ENCODE results near the gene CACNB2.
A peak's percentile ranks its signal among the peaks of the same experiment; 100 is the strongest.

Gene CACNB2

DNA sequence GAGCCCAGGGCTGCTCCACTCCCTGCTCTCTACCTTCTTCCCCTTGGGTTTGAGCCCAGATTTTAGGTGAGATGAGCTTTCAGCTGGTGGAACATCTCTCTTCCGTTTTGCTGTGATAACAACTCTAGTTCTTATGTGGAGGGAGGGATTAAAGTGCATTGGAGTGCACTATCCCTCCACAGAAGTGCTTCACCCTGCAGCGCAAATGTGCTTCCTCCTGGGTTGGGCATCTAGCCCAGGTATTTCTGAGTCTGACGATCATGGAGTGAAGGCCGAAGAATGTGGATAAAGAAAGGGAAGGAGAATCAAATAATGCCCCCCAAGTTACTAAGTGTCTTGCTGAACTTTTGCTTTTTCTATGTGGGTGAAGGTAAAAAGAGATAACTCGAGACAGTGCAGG lies 157.4 kb downstream of the CACNB2 start:
- DNase-seq: no peak

DNA sequence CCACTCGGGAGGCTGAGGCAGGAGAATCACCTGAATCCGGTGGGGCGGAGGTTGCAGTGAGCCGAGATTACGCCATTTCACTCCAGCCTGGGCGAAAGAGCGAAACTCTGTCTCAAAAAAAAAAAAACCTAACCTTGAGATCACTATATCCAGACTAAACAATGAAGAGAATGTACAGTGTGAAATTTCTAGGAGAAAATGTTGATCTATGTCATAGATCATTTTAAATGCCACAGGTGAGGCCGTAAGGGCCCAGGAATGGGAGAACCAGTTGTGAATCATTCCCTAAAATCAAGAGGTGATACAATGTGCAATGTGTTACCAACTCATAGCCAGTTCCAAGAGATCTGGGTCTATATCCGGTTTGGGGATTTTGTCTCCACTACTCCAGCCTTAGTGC lies 158.0 kb downstream of the CACNB2 start:
- no peak for DNase-seq

DNA sequence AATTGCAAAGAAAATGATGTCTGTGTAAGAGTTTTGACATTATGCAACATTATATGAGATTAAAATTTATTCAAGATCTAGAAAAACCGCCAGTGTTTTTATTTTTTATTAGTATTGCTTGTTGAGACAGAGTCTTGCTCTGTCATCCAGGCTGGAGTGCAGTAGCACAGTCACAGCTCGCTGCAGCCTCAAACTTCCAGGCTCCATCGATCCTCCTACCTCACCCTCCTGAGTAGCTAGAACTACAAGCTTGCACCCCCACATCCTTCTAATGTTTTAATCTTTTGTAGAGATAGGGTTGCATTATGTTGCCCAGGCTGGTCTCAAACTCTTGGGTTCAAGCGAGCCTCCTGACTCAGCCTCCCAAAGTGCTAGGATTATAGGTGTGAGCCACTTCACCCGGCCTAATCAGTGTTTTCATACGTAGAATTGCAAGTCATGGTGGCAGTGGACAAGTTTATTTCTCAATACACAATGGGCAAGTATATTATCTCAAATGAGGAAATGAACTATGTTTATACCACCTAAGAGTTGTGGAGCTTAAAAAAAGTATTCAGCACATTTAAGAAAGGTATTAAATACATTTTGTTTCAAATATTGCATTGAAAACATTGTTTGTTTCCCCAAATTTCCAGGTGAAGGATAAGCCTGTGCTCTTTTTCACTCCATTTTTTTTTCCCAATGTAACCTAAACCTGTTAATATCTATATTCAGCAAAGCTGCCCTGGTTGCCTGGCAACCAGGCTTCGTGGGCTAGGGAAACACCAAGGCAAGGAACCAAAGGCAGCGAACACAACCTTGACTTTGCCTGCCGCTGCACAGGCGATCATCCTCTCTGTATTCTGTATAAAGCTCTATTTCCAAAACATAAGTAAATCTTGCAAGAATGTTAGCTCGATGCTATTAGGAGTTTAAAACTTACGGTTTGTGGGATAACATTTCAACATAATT lies 163.9 kb downstream of the CACNB2 start:
- DNase-seq: no peak

DNA sequence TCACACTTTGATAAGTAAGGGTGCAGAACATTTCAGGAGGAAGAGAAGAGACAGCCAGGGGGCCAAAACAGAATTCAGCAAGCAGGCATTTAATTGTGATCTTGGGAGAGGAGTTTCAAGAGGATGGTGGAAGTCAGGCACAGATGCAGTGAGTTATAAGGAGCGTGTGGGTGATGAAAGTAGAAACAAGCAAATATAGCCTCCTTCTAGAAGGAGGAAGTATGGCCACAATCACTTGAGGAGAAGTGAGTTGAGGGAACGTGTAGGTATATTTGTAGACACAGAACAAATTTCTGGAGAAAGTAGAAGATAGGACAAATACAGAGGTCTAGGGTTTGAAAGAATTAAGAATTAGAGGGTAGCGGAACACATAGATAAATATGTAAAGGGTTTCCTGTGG lies 165.8 kb downstream of the CACNB2 start:
- no peak for DNase-seq

DNA sequence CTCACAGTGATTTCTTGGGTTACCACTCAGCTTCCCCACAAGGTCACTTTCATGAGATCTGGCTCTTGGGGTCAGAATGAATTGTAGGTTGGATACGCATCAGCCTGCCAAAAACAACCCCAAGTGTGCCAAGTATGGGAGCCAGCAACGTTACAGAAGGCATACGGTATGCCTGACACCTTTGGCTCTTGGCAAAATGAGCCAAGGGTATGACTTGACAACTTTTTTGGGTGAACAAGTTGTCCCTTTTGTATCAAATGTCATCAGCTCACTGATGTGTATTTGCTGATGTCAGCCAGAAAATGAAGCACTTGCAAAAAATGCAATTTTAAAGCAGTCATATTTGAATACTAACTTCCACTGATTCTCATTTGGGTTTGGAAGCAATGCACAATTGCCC lies 168.4 kb downstream of the CACNB2 start:
- DNase-seq: no peak

DNA sequence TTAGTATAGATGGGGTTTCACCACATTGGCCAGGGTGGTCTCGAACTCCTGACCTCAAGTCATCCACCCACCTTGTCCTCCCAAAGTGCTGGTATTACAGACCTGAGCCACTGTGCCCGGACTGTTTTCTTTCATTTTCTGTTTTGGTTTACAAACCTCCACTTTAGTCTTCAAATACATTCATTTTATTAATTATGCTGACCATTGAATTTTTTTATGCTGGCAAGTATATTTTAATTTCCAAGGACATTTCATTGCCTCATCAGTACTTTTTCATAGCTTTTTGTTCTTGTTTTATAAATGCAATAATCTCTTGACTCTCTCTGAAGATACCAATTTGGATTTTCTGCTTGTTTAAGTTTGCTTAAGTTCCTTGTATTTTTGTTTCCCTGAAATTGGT lies 170.5 kb downstream of the CACNB2 start:
- no peak for DNase-seq

DNA sequence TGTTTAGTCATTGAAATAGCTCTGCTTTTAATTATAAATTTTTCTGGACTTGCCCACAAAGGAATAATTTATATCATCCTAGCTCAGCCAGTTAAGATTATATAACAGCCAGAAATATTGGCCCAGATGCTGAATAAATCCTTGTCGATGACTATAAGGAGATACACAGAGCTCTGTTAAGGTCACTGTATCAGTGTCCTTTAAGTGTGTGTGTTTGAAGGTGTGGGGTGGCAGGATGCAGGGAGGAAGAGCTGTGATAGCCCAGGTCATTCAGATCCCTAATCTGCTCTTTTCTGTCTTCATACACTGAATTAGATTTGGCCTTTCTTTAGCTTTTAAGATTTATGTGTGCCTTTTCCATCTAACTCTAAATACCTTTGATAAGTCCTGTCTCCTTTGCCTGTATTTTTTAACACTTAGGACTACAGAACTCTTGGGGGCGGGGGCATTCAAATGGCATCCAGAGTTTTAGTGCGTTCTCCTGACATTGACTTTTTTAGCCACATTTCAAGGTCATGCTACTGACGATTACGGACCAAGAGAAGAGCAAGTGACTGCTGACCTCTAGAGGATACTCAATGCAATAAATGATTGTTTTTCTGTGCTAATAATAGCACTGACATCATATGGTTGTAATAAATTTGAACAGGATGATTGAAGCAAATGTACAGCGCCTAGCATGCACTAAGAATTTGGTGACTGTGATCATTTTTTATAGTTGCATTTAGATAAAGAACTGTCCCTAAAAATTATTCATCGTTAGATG lies 172.3 kb downstream of the CACNB2 start:
- peak; percentile 74 for DNase-seq

DNA sequence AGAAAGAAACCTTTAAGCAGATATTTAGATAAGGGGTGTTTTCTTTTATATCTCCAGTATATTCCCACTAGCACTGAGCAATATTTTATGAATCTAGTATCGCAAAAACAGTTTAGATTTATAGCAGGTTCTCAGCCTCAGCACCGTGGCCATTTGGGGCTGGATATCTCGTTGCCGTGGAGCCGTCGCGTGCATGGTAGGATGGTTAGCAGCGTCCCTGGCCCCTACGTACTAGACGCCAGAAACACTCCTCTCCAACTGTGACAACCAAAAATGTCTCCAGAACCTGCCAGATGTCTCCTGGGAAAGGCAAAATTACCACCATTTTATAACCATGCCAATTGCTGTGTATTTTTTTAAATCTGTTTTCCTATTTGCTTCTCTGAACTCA lies 172.9 kb downstream of the CACNB2 start:
- DNase-seq: no peak

DNA sequence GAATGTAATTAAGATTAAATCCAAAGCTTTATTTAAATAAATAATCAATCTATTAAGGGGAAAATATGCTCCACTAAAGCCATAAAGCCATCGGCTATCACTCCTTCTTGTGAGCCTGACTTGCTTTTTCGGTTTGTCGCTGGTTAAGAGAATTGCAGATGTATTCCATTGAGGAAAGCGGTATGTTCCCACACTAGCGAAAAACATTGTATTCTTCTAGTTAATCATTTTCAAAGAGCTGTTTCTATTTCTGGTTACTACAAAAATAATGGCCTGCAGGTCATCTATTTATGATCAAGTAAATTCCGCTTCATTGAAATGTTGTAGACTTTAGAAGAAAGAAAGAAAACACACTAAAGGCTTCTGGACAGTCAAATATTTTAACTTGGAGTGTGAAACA lies 173.4 kb downstream of the CACNB2 start:
- DNase-seq: no peak

DNA sequence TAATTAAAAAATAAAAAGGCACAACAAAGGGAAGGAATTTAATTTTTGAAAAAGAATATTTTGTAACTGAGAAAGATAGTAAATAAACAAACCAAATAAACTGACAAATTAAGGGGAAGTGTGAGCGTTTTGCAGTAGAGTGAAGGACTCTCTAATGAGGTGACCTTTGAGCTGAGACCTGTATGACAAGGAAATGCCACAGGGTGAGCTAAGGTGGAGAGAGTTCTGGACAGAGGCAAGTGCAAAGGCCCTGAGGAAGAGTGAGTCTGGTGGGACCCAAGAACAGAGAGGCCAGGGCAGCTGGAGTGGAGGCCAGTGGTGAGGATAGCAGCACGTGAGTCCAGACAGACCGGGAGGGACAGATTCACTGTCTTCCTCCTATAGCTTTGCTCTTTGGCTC lies 179.4 kb downstream of the CACNB2 start:
- DNase-seq: no peak

DNA sequence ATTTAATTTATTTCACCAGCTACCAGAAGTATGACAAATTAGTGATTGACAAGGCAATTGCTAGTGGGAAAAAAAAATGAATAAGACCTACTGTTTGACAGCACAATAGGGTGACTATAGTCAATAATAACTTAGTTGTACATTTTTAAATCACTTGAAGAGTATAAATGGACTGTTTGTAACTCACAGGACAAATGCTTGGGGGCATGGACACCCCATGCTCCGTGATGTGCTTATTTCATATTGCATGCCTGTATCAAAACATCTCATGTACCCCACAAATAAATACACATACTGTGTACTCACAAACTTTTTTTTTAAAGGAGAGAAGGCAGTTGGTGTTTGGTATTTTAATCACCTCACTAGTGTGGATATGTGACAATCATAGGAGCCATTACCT lies 181.1 kb downstream of the CACNB2 start:
- DNase-seq: no peak

DNA sequence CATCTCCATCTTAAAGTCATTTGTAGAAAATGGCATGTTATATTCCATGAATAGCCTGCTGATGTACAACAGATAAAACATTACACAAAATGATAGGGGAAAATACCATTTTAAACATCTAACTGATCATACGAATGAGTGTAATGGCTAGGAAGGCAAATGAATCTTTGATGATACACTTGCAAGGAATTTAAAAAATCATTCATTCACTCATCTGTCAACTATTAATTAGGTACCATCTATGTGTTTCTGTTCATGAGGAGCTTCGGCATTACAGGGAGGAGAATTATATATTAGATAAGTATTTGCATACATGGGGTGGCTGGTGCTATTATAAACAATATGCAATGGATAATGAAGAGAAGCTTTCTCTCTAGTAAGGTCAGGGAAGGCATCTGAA lies 183.7 kb downstream of the CACNB2 start:
- no peak for DNase-seq

DNA sequence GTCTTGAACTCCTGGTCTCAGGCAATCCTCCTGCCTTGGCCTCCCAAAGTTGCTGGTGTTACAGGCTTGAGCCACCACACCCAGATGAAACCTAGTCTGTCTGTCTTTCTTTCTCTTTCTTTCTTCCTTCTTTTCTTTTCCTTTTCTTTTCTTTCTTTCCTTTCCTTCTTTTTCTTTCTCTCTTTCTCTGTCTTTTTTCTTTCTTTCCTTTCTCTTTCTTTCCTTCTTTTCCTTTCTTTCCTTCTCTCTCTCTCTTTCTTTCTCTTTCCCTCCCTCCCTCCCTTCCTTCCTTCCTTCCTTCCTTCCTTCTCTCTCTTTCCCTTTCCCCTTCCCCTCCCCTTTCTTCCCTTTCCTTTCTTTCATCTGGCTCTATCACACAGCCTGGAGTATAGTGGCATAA lies 185.2 kb downstream of the CACNB2 start:
- DNase-seq: no peak

DNA sequence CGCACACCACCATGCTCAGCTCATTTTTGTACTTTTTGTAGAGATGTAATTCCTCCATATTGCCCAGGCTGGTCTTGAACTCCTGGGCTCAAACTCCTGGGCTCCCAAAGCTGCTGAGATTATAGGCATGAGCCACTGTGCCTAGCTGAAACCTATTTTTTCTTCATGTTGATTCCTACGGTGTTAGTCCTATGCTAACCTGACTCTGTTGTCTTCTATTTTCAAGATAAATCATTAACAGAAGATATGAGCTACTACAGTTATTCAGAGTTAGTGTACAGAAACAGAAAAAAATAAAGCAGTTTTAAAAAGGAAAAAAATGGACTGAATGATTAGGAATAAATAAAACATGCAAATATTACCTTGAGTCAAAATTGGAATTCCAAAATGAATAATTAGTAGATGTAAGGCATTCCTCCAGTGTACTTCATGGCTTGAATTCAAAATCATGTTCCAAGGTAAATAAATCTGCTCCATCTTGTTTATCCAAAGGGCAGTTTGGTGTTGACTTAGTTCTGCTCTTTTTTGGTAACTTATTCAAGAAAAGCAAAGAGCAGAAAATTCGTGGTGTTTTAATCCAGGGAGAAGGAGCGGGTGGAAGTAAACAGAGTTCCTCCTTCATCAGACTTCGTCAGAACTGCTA lies 185.8 kb downstream of the CACNB2 start:
- DNase-seq: no peak

DNA sequence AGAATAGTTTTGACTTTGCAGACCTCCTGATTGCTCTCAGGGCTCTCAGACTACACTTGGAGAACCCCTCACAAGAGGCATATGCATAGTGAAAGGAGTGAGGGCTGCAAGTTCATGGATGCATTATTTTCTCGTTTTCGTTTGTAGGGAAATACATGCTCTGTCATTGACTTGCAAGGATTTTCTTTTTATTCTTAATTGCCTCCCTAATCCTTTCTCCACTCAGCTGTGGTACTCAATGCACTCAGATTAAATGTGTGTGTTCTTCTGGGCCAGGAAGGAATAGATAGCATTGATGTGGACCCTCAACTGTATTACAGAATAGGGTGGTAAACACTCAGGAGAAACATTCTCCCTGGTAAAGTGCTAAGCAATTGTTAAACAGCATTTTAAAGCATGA lies 188.7 kb downstream of the CACNB2 start:
- no peak for DNase-seq

DNA sequence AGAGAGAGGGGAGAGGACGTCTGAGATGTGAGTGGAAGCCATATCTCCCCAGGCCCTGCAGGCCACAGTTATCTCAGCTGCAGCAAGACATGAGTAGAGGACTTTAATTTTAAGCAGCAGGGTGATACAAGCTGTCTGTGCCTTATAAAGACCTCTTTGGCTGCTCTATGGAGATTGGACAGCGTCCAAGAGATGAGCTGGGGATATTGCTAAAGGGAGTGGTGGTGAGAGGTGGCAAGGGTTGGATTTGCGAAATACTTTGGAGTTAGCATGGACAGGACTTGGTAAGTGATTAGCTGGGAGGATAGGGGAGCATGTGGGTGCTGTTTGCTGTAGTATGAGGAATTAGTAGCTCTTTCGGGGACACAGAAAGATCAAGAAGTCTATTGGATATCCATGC lies 191.8 kb downstream of the CACNB2 start:
- DNase-seq: peak; percentile 27

DNA sequence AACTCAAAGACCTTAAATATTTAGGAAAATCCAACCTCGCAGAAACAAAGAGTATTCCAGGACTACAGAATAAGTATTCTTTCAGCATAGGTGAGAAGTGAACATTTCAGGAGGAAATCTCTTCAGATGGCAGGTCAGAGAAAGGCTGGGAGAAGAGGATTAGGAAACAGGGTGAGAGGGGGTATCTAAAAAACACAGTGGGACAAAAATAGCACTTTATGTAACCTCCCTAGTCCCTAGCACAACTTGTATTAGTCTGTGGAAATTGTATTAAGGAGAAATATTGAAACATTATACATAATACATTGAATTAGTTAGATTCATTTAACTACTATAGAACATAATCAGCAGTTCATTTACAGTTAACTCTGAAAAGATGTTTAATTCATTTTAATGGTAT lies 192.3 kb downstream of the CACNB2 start:
- no peak for DNase-seq

DNA sequence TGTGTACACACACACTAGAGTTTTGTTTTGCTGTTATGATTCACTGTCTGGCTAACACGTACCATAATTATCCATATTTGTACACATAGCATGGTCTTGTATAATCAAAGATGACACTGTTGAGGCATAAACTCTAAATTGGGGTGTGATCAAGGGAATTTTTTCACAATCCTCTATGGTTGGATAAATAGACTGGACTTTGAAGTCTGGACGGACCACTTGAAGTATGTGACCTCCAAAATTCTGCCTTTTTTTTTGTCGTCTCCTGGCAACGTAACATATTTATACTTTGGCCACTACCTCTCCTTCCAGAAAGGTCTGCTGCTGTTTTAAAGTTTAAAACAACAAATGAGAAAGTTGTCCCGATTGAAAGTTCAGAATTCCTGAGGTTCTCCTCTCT lies 193.4 kb downstream of the CACNB2 start:
- DNase-seq: peak; percentile 25

DNA sequence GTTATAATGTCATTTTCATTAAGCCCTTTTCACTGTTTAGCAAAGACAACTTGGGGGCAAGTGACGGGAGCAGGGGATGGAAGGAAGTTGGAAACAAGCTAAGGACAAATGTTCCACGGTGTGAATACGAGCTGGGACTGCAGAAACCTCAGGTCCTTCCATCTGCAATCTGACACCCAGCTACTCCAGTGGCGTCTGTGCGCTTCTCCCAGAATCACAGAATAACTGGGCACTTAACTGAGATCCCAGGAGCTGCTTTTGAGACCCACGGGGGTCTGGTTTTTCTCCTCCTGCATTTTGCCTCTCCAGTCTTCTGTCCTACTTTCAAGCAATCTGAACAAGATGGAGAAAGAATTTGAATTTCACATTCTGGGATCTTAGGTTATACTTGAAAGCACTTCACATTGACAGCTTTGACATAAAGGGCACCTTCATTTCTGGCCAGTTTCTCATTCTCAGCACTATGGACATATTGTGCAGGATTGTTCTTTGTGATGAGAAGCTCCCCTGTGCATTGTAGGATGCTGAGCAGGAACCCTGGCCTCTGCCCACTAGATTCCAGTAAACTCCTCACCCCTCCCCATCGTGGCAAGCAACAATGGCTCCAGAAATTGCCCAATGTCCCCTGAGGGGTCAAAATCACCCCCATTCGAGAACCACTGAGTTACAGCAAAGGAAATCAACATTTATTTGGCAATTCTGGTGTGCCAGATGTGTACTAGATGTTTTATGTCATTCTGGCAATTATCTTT lies 194.1 kb downstream of the CACNB2 start:
- DNase-seq: no peak

DNA sequence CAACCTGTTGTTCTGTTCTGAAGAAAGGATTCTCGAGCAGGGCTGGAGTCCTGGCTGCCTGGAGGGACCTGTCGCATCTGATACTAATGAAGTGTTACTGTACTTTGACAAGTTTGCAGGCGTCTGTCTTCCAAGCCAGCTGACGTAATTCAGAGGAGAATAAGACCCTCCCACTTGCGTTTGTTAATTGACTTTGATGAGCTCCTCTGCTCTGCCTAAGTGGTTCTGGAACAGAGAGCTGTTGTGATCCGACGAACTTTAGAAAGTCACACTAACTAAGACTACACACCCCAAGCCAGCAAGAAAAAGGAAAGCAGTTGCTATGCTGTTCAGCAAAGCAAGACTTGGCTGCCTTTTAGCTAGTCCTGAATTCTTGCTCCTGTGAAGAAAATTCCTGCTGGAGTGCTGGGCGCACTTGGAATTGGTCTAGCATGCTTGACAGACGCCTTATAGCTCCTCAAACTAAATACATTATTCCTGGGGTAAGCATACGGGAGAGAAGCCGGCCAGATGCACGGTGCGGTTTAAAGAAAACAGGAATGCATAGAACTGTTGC lies 200.3 kb downstream of the CACNB2 start:
- DNase-seq: peak; percentile 13

DNA sequence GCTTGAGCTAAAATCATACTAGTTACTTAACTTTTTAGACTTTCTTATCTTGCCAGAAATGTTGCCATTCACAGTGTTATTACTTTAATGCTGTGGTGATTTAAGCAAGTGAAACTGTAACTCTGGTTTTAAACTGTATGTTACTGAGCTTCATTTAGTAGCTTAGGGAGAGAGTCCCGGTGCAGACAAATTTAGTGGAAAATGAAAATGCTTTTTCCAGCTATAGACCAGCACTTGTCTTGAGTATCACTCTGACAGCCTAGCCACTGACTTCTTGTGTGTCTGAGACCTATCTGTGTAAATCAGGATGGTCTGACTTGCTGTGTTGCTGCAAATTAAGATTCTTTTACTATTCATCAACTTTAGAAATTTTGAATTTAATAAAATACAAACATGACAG lies 200.8 kb downstream of the CACNB2 start:
- no peak for DNase-seq

DNA sequence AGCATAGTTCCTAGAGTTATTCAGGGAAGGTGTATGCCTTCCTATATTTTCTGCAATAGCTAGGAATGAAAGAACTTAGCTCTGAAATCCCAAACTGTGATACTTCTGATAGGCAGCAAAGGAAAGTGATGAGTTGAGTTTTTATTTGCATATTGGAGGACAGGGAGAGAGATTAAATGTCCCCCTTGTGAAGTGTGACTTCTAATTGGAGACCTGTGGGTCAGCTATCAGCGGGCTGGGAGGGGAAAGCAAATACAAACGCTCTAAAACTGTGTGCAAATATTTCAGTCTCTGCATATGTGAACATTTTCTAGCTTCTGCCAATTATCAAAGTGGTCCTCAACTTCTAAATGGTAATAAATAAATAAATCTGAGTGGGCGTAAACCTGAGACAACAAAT lies 203.3 kb downstream of the CACNB2 start:
- no peak for DNase-seq

DNA sequence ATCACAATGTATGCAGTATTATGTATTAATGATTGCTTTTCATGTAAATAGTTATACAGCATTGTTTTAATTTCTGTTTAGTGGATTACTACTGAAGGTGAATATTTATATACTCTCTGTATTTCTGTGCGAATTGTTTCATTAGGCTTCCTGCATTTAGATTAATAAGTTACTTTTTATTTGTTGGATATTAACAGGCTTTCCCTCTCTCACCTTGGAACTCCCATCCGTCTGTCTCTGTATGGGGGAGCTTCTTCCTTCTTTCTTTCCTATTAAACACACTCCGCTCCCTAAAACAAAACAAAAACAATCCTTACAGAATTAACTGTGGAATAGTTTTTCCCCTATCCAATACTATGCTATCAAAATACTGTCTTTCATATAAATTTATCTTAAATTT lies 205.1 kb downstream of the CACNB2 start:
- no peak for DNase-seq
